GM19395 (cell line): ENCODE results near the gene SENP5.
"Not testable (repeated sequence)": the region's sequence is repeated elsewhere in the genome, so short reads cannot be mapped to it uniquely, and the experiment has no call there.

Source experiments
- ATAC-seq: cut with Tn5 transposase; IDR thresholded peaks from one replicate; pipeline ENCODE4 v1.9.1; 2021; ENCODE audit warnings: mild to moderate bottlenecking, moderate library complexity; ENCODE audit not compliant: unreplicated experiment

SENP5 gene

GRCh38 chr3:196867507-196868296 lies at the start of gene SENP5:
SENP5 (plus strand) TSS chr3:196867920; CDS start chr3:196885182, 17,262 bp downstream.
- ATAC-seq: peak; percentile 79

GRCh38 chr3:196821806-196822355 lies 45.8 kb upstream of the SENP5 start:
- ATAC-seq: no peak

- not testable (repeated sequence) for ATAC-seq
Measured at GRCh38 chr3:196829651-196830050, 38.1 kb upstream of the SENP5 start.

GRCh38 chr3:196835086-196835485 lies 32.6 kb upstream of the SENP5 start:
- ATAC-seq: no peak

GRCh38 chr3:196836626-196837025 lies 31.1 kb upstream of the SENP5 start:
- ATAC-seq: not testable (repeated sequence)

GRCh38 chr3:196837819-196838420 lies 29.8 kb upstream of the SENP5 start:
- no peak for ATAC-seq

GRCh38 chr3:196839351-196839750 lies 28.4 kb upstream of the SENP5 start:
- ATAC-seq: not testable (repeated sequence)

GRCh38 chr3:196842567-196843434 lies 24.9 kb upstream of the SENP5 start:
- ATAC-seq: no peak

GRCh38 chr3:196843435-196844110 lies 24.1 kb upstream of the SENP5 start:
- ATAC-seq: no peak

- ATAC-seq: not testable (repeated sequence)
Measured at GRCh38 chr3:196844235-196845219, 23.2 kb upstream of the SENP5 start.

GRCh38 chr3:196848375-196848774 lies 19.3 kb upstream of the SENP5 start:
- ATAC-seq: not testable (repeated sequence)

GRCh38 chr3:196849180-196849741 lies 18.5 kb upstream of the SENP5 start:
- ATAC-seq: no peak

- not testable (repeated sequence) for ATAC-seq
Measured at GRCh38 chr3:196863000-196863399, 4.7 kb upstream of the SENP5 start.

GRCh38 chr3:196867155-196867506 lies 589 bp upstream of the SENP5 start:
- ATAC-seq: no peak

- ATAC-seq: peak; percentile 39
Measured at GRCh38 chr3:196868297-196868661, 559 bp downstream of the SENP5 start.

GRCh38 chr3:196872316-196872715 lies 4.6 kb downstream of the SENP5 start:
- ATAC-seq: no peak

GRCh38 chr3:196874511-196875094 lies 6.9 kb downstream of the SENP5 start:
- ATAC-seq: not testable (repeated sequence)

GRCh38 chr3:196875258-196875657 lies 7.5 kb downstream of the SENP5 start:
- ATAC-seq: no peak

GRCh38 chr3:196883361-196883760 lies 15.6 kb downstream of the SENP5 start:
- ATAC-seq: no peak
